PC-3 (cell line): Measurements from ENCODE around the gene FOXP1.

Experiments
- EZH2 ChIP-seq: fragments of 300-600 bp; sonication (generic); IDR thresholded peaks from one replicate; pipeline ENCODE4 v1.6.1; 2017; ENCODE audit warnings: antibody characterized with exemption, mild to moderate bottlenecking, low read length; ENCODE audit not compliant: unreplicated experiment
- TF ChIP-seq, protein P1 (sequence below): fragments of 300-600 bp; sonication (generic); conservative IDR thresholded peaks from 2 replicates; pipeline ENCODE4 v1.5.1; 2017; ENCODE audit warnings: antibody characterized with exemption, low read depth, mild to moderate bottlenecking, low read length

GRCh38 chr3:71319771-71320170 is 263.8 kb downstream of the FOXP1 start:
- no peak for TF ChIP-seq EZH2
- TF ChIP-seq, protein P1, sequence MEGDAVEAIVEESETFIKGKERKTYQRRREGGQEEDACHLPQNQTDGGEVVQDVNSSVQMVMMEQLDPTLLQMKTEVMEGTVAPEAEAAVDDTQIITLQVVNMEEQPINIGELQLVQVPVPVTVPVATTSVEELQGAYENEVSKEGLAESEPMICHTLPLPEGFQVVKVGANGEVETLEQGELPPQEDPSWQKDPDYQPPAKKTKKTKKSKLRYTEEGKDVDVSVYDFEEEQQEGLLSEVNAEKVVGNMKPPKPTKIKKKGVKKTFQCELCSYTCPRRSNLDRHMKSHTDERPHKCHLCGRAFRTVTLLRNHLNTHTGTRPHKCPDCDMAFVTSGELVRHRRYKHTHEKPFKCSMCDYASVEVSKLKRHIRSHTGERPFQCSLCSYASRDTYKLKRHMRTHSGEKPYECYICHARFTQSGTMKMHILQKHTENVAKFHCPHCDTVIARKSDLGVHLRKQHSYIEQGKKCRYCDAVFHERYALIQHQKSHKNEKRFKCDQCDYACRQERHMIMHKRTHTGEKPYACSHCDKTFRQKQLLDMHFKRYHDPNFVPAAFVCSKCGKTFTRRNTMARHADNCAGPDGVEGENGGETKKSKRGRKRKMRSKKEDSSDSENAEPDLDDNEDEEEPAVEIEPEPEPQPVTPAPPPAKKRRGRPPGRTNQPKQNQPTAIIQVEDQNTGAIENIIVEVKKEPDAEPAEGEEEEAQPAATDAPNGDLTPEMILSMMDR: no peak
